Epithelial cell of prostate (primary cell): Measurements from ENCODE around the gene CABP5.
"Not testable (repeated sequence)": the region's sequence is repeated elsewhere in the genome, so short reads cannot be mapped to it uniquely, and the experiment has no call there.

Experiments used
- DNase-seq: peaks from one replicate; pipeline ENCODE4 v3.0.0-alpha.2; 2011; ENCODE audit warnings: low read depth, low spot score
- H3K27ac ChIP-seq: fragments of 450-650 bp; 2 replicates; pipeline ENCODE4 v1.5.1; 2017; ENCODE audit warnings: mild to moderate bottlenecking

The CABP5 gene

DNA sequence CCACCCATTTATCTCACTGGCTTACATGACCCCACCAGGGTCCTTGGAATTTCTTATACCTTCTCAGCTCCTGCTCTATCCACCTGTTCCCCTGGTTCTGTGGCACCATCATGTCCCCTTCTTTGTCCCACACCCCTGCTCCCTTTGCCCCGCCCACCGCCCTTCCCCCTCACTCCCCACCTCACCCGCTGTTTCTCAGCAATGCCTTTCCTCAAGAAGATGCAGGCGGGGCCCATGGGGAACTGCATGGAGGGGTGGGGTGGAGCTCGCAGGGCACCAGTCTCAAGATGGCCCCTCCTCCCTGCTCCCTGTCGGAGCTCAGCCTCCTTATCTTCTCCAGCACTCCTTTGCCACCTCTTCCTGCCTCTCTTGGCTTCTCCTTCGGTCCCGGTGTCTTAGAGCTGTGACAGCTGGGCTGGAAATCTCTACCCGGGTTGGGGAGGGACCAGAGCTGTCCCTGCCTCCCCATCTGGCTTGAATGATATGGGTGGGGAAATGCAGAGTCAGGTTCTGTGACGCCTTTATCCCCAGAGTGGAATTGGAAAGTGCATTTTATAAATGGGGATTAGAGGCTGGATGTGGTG is at the start of gene CABP5:
TSS of gene CABP5 (minus strand) at position 405 of the 584 bp plus-strand sequence. CDS start at position 248, 157 bp downstream.
- DNase-seq: no peak
- no peak within 1 kb of the TSS for H3K27ac ChIP-seq

DNA sequence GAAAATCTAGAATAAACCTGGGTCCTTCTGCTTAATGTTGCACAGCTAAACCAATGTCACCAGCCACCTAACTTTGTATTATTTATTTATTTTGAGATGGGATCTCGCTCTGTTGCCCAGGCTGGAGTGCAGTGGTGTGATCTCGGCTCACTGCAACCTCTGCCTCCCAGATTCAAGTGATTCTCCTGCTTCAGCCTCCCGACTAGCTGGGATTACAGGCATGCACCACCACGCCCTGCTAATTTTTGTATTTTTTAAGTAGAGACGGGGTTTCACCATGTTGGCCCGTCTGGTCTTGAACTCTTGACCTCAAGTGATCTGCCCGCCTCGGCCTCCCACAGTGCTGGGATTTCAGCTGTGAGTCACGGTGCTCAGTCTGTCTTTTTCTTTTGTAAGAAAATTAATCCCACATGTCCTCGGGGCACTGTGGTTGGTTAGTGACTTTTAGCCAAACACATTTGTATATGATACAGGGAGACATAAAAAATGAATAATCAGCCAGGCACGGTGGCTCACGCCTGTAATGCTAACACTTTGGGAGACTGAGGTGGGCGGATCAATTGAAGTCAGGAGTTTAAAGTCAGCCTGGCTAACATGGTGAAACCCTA is 47.3 kb upstream of the CABP5 start:
- peak; percentile 79 for DNase-seq
- not testable (repeated sequence) for H3K27ac ChIP-seq

DNA sequence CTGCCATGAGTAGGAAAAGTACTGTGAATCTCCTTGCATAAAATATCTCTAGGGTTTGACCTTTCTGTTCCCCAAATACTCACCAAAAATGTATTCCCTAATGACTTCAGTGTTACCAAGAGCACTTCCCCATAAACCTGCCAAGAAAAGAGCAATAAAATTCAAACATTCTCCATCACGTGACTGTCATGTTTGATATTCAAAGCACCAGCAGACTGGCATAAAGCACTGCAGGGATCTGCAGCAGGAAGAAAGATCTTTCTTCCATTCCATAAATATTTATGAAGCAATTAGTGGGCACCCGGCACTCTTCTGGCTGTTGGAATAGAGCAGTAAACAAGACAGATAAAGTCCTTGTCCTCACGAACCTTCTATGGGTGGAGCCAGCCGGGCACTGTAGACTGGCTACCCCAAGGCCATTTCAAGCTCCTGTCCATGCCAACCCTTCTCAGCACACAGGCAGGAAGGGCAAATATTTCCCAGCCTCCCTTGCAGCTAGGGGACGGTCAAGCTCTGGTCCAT is 46.5 kb upstream of the CABP5 start:
- DNase-seq: no peak
- H3K27ac ChIP-seq: no peak overlapping the region

DNA sequence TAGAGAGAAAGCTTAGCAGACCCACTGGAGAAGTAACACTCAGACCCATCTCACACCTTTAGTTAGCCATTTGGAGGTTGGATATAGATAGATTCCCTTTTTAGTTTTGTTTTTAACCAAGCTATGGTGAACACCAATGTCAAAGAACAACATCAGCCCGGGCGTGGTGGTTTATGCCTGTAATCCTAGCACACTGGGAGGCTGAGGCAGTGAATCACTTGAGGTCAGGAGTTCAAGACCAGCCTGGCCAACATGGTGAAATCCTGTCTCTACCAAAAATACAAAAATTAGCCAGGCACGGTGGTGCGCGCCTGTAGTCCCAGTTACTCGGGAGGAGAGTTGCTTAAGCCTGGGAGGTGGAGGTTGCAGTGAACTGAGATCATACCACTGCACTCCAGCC is 45.1 kb upstream of the CABP5 start:
- not testable (repeated sequence) for DNase-seq, H3K27ac ChIP-seq

DNA sequence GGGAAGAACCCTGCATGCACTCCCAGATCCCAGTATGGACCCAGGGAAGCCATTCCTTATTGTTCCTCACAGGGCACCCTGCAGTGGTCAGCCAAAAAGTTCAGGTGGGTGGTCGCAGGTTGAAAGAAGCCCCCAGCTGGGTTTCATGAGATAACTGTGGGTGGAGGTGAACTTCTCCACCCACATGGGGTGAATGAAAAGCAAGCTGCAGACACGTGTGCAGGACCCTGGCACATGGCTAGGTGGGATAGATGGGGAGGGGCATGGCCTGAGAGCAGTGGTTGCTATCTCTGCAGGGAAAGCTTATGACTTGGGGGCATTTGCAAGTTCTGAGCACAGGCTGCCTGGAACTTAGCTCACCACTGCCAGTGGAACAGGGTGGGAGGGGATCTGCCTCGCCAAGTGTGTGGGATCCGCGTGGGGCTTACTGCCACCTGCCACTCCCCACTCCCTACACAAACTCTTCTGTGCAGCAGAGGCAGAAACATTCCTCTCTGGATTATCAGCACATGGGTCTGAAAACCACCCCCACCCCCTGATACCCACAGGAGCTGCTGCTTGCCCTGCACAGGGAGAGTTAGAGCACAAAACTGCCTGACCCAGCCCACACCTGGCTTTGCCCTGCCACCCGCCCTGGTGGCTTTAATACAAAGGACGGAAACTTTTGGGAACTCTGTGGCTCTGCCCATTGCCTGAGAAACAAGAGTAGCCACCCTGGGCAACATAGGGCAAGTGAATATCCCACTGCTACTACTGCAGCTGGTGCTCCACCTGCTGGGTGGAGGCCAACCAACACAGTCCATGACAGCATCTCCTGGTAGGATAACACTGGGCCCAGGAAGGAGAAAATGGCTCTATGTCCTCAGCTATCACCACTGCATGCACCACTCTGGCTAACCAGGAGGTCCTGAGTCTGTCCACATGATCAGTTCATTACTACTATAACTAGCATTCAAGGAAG is 42.3 kb upstream of the CABP5 start:
- H3K27ac ChIP-seq: no peak overlapping the region
- DNase-seq: no peak

DNA sequence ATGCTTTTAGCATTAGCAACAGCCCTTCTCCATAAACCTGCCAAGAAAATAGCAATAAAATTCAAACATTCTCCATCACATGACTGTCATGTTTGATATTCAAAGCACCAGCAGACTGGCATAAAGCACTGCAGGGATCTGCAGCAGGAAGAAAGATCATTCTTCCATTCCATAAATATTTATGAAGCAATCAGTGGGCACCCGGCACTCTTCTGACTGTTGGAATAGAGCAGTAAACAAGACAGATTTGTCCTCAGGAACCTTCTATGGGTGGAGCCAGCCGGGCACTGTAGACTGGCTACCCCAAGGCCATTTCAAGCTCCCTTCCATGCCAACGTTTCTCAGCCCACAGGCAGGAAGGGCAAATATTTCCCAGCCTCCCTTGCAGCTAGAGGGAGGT is 41.2 kb upstream of the CABP5 start:
- DNase-seq: no peak
- no peak overlapping the region for H3K27ac ChIP-seq

DNA sequence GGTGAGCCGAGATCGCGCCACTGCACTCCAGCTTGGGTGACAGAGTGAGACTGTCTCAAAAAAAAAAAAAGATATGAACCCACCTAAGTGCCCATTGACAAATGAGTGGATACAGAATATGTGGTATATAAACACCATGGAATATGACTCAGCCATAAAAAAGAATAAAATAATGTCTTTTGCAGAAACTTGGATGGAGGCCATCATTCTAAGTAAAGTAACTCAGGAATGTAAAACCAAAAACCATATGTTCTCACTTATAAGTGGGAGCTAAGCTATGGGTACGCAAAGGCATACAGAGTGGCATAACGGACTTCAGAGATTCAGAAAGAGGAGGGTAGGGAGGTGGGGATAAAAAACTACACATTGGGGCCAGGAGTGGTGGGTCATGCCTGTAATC is 37.2 kb upstream of the CABP5 start:
- DNase-seq: no peak
- no peak overlapping the region for H3K27ac ChIP-seq

DNA sequence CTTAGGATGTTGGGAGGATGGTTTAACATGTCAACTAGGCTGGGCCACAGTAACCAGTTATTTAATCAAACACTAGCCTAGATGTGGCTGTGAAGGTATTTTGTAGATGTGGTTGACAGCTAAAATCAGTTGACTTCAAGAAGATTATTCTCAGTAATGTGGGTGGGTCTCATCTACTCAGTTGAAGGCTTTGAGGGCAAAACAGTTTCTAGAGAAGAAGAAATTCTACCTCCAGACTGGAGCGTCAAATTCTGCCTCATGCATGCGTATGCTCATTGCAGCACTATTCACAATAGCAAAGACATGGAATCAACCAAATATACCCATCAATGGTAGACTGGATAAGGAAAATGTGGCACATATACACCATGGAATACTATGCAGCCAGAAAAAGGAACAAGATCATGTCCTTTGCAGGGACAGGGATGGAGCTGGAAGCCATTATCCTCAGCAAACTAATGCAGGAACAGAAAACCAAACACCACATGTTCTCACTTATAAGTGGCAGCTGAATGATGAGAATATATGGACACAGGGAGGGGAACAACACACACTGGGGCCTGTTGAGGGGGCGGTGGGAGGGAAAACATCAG is 26.4 kb upstream of the CABP5 start:
- H3K27ac ChIP-seq, DNase-seq: not testable (repeated sequence)

DNA sequence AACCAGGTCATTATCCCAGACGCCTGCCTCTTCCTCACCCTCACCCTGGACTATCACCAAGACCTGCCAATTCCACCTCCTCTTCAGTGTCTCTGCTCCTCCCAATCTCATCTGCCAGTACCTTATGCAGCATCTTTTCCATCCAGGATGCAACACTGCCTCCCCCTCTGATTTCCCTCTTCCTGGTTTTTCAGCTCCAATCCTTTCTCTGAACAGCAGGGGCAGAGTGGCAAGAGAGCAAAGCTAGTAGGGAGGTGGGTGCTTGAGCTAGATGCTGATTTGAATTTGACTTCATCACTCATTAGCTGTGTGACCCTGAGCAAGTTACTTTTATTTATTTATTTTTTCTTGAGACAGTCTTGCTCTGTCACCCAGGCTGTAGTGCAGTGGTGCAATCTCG is 25.6 kb upstream of the CABP5 start:
- no peak for DNase-seq
- H3K27ac ChIP-seq: no peak overlapping the region

DNA sequence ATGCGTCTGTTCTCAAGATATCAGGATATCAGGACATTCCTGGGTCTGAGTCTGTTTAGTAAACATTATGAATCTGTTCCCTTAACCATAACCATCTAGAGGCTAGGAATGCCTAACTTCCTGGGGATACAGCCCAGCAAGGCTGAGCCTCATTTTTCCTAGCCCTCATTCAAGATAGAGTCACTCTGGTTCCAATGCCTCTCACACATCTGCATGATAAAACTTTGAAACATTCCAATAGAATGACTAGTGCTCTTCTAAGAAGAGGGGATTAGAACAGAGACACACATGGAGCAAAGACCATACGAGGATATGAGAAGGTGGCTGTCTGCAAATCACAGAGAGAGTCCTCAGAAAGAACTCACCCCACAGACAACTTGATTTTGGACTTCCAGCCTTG is 20.6 kb upstream of the CABP5 start:
- H3K27ac ChIP-seq: no peak overlapping the region
- DNase-seq: no peak

DNA sequence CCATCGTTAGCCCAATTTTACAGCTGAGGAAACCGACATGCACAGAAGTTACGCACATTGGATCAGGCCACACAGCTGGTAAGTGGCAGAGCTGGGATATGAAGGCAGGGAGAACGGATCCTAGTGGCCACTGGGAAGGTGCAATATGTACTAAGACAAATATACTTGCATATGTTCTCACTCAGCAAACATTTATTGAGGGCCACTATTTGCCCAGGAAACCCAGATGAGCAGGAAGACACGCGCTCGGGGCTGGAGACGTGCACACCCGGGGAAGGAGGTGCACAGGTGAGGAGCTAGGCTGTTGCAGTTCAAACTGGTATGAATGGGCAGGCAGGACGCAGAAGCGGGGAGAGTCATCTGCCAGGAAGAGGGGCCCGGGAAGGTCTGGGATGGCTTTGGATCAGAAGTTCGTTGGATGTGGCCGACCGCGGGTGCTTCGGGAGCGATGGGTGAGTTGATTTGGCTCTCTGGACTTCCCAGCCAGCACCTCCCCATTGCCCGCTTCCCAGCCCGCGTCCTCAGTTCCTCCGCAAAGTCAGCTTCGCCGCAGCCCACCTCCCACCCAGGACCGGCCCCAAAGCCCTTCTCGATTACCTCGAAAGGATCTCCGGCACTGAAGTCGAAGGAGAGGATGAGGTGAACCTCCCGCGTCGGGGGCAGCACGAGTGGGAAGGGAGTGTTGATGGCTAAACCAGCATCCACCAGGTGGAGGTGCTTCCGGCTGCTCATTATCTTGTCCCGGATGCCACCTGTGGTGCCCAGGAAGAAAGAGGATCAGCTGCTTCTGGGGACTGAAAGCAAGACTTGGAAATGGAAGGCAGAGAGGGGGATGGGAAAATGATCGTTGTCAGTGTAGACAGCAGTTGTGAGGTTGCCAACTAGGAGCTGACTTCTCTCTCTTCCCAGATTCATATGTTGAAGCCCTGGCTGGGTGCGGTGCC is 17.8 kb upstream of the CABP5 start:
- no peak for DNase-seq
- H3K27ac ChIP-seq: no peak overlapping the region

DNA sequence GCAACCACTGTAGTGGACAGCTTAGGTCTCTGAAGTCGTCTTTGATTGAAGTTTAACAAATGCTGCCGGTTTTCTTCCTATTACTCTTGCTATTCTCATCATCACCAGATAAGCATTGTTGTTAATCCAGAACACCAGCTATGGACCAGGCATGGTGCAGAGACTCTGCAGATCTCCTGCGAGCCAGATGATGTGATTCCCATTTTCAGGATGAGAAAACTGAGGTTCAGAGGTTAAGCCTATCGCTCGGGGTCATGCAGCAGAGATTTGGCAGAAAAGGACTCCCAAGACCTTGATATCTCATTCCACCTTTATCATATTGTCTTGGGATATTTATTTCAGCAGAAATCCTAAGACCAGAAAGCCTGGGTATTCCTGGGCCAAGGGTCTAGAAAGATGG is 16.5 kb upstream of the CABP5 start:
- H3K27ac ChIP-seq: no peak overlapping the region
- no peak for DNase-seq

DNA sequence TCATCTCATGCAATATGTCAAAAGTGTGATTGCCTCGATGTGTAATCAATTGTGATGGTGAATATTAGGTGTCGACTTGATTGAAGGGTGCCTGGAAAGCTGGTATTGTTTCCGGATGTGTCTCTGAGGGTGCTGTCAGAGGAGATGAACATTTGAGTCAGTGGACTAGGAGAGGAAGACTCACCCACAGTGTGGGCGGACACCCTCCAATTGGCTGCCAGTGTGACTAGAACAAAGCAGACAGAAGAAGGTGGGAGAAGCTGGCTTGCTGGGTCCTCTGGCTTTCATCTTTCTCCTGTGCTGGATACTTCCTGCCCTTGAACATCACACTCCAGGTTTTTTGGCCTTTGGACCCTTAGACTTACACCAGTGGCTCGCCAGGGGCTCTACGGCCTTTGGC is 15.5 kb upstream of the CABP5 start:
- no peak for DNase-seq

DNA sequence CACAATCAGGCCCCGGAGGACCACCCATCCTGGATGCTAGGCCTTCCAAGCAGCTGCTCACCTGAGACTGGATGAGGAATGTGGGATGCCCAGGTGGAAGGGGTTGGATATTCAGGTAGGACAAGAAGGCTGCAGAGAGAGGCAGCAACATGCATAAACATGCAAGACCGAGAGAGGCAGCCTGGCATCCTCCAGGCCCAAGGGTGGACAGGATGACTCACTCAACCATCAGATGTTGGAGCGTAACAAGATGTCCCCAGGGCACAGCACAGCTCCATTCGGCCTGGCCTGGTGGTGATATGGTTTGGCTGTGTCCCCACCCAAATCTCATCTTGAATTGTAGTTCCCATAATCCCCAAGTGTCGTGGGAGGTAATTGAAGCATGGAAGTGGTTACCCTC is 10.0 kb upstream of the CABP5 start:
- DNase-seq: peak; percentile 82
- H3K27ac ChIP-seq: no peak overlapping the region

More for the DNA sequence above, 15.5 kb upstream of the CABP5 start:
- H3K27ac ChIP-seq: no peak overlapping the region

DNA sequence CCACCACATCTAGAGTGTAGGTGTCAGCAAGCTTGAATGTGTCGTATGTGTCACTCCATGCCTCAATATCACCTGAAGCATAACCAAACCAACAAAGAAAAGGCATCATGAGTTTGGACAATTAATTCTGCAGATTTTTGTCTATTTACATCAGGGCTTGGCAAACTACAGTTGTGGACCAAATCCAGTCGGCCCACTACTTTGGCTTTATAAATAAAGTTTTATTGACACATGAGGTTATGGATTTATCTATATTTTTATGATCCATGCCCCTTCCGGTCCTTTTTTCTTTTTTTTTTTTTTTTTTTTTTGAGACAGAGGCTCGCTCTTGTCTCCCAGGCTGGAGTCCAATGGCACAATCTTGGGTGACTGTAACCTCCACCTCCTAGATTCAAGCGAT is 9.2 kb upstream of the CABP5 start:
- no peak for DNase-seq
- no peak overlapping the region for H3K27ac ChIP-seq

DNA sequence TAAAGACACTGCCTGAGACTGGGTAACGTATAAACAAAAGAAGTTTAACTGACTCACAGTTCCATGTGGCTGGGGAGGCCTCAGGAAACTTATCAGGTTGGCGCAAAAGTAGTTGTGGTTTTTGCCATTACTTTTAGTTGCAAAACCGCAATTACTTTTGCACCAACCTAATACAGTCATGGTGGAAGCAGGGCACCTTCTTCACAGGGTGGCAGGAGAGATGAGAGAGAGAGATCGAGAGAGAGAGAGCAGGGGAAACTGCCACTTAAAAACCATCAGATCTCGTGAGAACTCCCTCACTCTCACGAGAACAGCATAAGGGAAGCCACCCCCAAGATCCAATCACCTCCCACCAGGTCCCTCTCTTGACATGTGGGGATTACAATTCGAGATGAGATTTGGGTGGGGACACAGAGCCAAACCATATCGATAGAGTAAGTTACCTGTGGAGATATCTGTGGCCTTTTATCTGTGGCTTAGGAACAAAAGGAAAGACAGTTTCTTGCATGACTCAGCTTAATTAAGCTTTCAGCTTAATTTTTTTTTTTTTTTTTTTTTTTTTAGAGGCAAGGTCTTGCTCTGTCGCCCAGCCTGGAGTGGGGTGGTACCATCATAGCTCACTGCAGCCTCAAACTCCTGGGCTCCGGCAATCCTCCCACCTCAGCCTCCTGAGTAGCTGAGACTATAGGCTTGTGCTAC is 7.6 kb upstream of the CABP5 start:
- H3K27ac ChIP-seq: no peak overlapping the region
- no peak for DNase-seq

DNA sequence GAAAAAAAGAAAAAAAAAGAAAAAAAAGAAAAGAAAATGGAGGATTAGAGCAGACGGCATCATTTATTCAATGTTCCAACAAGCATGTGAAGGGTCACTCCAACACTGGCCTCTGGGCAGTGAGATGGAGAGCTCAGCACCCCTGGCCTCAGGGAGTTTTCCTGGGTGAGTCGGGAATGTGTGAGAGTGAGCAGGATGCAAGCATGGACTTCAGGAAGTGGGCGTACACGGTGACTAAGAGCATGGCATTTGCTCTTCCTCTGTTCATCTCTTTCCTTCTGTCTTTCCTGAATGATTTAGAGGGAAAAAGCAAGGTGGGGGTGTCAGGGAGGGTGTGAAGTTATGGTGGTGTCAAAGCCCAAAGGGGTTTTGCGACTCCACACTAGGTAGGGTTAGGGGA is 682 bp upstream of the CABP5 start:
- no peak for DNase-seq
- H3K27ac ChIP-seq: no peak overlapping the region

DNA sequence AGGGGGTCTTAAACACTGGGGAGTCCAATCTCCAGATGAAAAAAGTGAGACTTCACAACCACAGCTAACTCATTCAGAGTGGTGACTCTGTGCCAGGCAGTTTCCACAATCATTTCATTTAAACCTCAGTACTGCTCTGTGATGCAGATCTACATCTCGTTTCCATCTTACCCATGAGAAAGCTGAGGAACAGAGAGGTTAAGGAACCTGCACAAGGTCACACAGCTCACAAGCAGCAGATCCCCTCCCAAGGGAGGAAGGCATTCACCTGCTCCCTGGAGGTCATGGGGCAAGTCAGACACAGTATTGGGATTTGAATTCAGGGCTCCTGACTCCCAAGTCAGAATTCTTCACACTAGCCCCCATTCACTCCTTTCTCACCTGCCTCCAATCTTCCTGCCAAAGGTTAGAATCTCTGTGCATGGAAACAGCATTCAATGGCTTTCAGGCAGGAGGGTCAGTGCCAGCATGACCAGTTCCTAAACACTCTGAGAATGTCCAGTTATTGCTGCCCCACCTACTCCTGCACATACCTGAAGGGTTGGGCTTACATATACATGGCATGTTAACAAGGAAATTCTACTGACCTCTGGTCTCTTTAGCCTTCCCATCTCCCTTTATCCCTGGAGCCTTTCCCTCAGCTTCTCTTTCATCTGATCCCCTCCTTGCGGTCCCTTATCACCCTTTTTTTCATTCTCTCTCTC is 1.9 kb downstream of the CABP5 start:
- no peak for DNase-seq
- H3K27ac ChIP-seq: no peak overlapping the region
